K562 (cell line): ENCODE measurements around the gene YPEL3. TPM values are rescaled to one million over a fixed set of nuclear protein-coding genes. Genes with fewer than 3 reads are reported as not detected.

Experiments used
- ATAC-seq: fragments of 200-7000 bp; cut with Tn5 transposase; 3 replicates; pipeline ENCODE4 v1.9.1; 2020; ENCODE audit warnings: moderate library complexity
- BruUV-seq: library from RNA; stranded (reverse); fragments of 400-500 nt; replicated peaks from 2 replicates; lab custom pipeline; 2021; lab: Mats Ljungman, UMichigan
- CTCF ChIA-PET: fragments of 300-600 bp; formaldehyde crosslinking; extraction: SDS; loops from one replicate; lab custom pipeline; 2021; ENCODE audit warnings: low intra/inter-chr PET ratio; lab: Yijun Ruan, JAX
- POLR2A ChIA-PET: fragments of 300-600, 350-650 bp; sonication (Branson Sonifier 250); formaldehyde crosslinking; extraction: SDS; loops from one replicate; lab custom pipeline; 2021; ENCODE audit warnings: antibody characterized with exemption, inconsistent platforms; lab: Yijun Ruan, JAX
- DNase-seq, 4 experiments: peaks; one replicate each; pipeline versions ENCODE4 v3.0.0 to v3.0.0-alpha.2; 2011 to 2018; ENCODE audit warnings: low spot score in 3 of 4, mixed read lengths in 3 of 4; ENCODE audit errors: extremely low read depth in 1 of 4
- FAIRE-seq: peaks from 2 replicates; lab custom pipeline; 2011; peaks lifted over from hg19 to GRCh38; lab: Jason Lieb, UNC
- H2AFZ ChIP-seq: 2 replicates; pipeline ENCODE4 v1.6.0; 2011; ENCODE audit warnings: low read depth, low read length, control low read depth, inconsistent platforms
- H3K27ac ChIP-seq: fragments of 200-600 bp; 3 replicates; pipeline ENCODE4 v1.8.0; 2011; ENCODE audit warnings: low read depth, mild to moderate bottlenecking, control low read depth, inconsistent platforms, low read length, moderate library complexity, mixed read lengths; ENCODE audit errors: extremely low read depth
- H3K27me3 ChIP-seq, 2 experiments: fragments of 300-600 bp in 1 of 2; 2 replicates in 1 of 2; 3 replicates in 1 of 2; pipeline versions ENCODE4 v1.6.0 to v1.8.0; 2011; ENCODE audit warnings: inconsistent platforms in 2 of 2, low read length in 2 of 2, mild to moderate bottlenecking in 1 of 2, mixed read lengths in 1 of 2, moderate library complexity in 1 of 2; ENCODE audit not compliant: control insufficient read depth in 2 of 2, insufficient read depth in 2 of 2
- H3K36me3 ChIP-seq: fragments of 300-600 bp; 3 replicates; pipeline ENCODE4 v1.8.0; 2011; ENCODE audit warnings: mild to moderate bottlenecking, low read length, inconsistent platforms; ENCODE audit not compliant: control insufficient read depth, insufficient read depth
- H3K4me1 ChIP-seq, 2 experiments: fragments of 200-600 bp in 1 of 2; replicated peaks in 1 of 2; 2 replicates in 1 of 2; 3 replicates in 1 of 2; pipeline versions ENCODE4 v1.5.1 to v1.8.0; 2011; ENCODE audit warnings: inconsistent platforms in 2 of 2, low read length in 2 of 2, mild to moderate bottlenecking in 1 of 2, mixed read lengths in 1 of 2, moderate library complexity in 1 of 2; ENCODE audit not compliant: control insufficient read depth in 2 of 2, insufficient read depth in 2 of 2
- H3K4me2 ChIP-seq: 2 replicates; pipeline ENCODE4 v1.6.1; 2011; ENCODE audit warnings: low read length, control low read depth, inconsistent platforms, mixed read lengths; ENCODE audit not compliant: insufficient read depth
- H3K4me3 ChIP-seq: fragments of 200-600 bp; sonication (generic), shearing (Covaris generic); 2 replicates; pipeline ENCODE4 v1.5.1; 2016; ENCODE audit warnings: control low read depth, inconsistent platforms
- H3K79me2 ChIP-seq: fragments of 200-600 bp; 3 replicates; pipeline ENCODE4 v1.8.0; 2011; ENCODE audit warnings: low read length, inconsistent platforms; ENCODE audit not compliant: control insufficient read depth, insufficient read depth
- H3K9ac ChIP-seq, 2 experiments: 2 replicates each; pipeline versions ENCODE4 v1.6.0 to v1.6.1; 2011; ENCODE audit warnings: low read depth in 2 of 2, low read length in 2 of 2, control low read depth in 1 of 2, inconsistent platforms in 1 of 2, mild to moderate bottlenecking in 1 of 2, mixed read lengths in 1 of 2; ENCODE audit not compliant: insufficient read depth in 1 of 2
- H3K9me1 ChIP-seq: one replicate; pipeline ENCODE4 v1.6.0; 2011; ENCODE audit warnings: inconsistent platforms, mild to moderate bottlenecking, low read length, moderate library complexity; ENCODE audit not compliant: control insufficient read depth, insufficient read depth
- H3K9me3 ChIP-seq: replicated peaks from 2 replicates; pipeline ENCODE4 v1.5.1; 2011; ENCODE audit warnings: low read depth, low read length, inconsistent platforms; ENCODE audit not compliant: control insufficient read depth, insufficient read depth
- H4K20me1 ChIP-seq: replicated peaks from 2 replicates; pipeline ENCODE4 v1.6.1; 2011; ENCODE audit warnings: low read length, inconsistent platforms, mixed read lengths; ENCODE audit not compliant: control insufficient read depth, insufficient read depth
- EP400 ChIP-seq: fragments of 450-650 bp; IDR thresholded peaks from 2 replicates; pipeline ENCODE4 v1.6.1; 2017; ENCODE audit warnings: antibody characterized with exemption, mild to moderate bottlenecking, moderate library complexity
- ERF ChIP-seq: fragments of 450-650 bp; formaldehyde crosslinking; IDR thresholded peaks from 2 replicates; pipeline ENCODE4 v1.4.0; 2020; ENCODE audit warnings: mild to moderate bottlenecking, mixed read lengths
- ETV6 ChIP-seq, 3 experiments: fragments of 150-350 bp in 1 of 3; sonication (generic) in 1 of 3; formaldehyde crosslinking in 1 of 3; IDR thresholded peaks; 2 replicates each; pipeline versions ENCODE4 v1.6.1 to v1.8.0; 2014 to 2022; ENCODE audit warnings: borderline replicate concordance in 2 of 3, low read depth in 2 of 3, antibody characterized with exemption in 1 of 3, low read length in 1 of 3, mild to moderate bottlenecking in 1 of 3, missing genetic modification reagents in 1 of 3
- GABPB1 ChIP-seq: sonication (generic); formaldehyde crosslinking; IDR thresholded peaks from 2 replicates; pipeline ENCODE4 v1.8.0; 2022; ENCODE audit warnings: mild to moderate bottlenecking, missing genetic modification reagents
- HCFC1 ChIP-seq: IDR thresholded peaks from 2 replicates; pipeline ENCODE4 v1.6.1; 2012; ENCODE audit warnings: low read depth, low read length, improper control_type of control experiment
- MAFG ChIP-seq: fragments of 450-650 bp; conservative IDR thresholded peaks from 2 replicates; pipeline ENCODE4 v1.6.1; 2016; ENCODE audit warnings: missing genetic modification characterization, missing compliant biosample characterization
- MED1 ChIP-seq: sonication (generic); formaldehyde crosslinking; IDR thresholded peaks from 2 replicates; pipeline ENCODE4 v1.8.1; 2023; ENCODE audit warnings: missing genetic modification reagents, borderline replicate concordance
- RBM39 ChIP-seq: fragments of 200-400 bp; formaldehyde crosslinking; optimal IDR thresholded peaks from 2 replicates; pipeline ENCODE3; 2018; ENCODE audit warnings: low read depth, low read length
- SREBF2 ChIP-seq: sonication (generic); formaldehyde crosslinking; IDR thresholded peaks from 2 replicates; pipeline ENCODE4 v1.4.0; 2020; ENCODE audit warnings: mild to moderate bottlenecking, missing genetic modification reagents
- TCF7L2 ChIP-seq: fragments of 150-350 bp; IDR thresholded peaks from 2 replicates; pipeline ENCODE4 v1.6.1; 2016; ENCODE audit warnings: low read depth, mild to moderate bottlenecking, low read length, moderate library complexity
- ZNF589 ChIP-seq: fragments of 200-800 bp; sonication (Bioruptor generic); IDR thresholded peaks from 2 replicates; pipeline ENCODE4 v1.6.1; 2016; ENCODE audit warnings: low read depth, missing genetic modification characterization, missing compliant biosample characterization
- WGBS: fragments of 100-300 bp; shearing (Covaris generic); methylation state at CpG from one replicate; pipeline ENCODE4 v1.1.6; 2016; ENCODE audit warnings: low coverage, mixed read lengths; ENCODE audit not compliant: insufficient coverage; ENCODE audit errors: missing lambda C conversion rate; 5-methylcytosine and 5-hydroxymethylcytosine counted together
- in situ Hi-C: fragments of 300-500 bp; cut with MboI; formaldehyde crosslinking; loops from 4 replicates; pipeline ENCODE4 v1.15.0; 2018; ENCODE audit warnings: inconsistent platforms, mixed read lengths
- intact Hi-C: fragments of 100-400 bp; cut with micrococcal nuclease; formaldehyde crosslinking; loops from 2 replicates; pipeline ENCODE4 v1.14.2; 2022
- polyA plus RNA-seq, 8 experiments: library from polyadenylated mRNA; depleted of rRNA in 4 of 8; stranded (reverse) in 5 of 8; unstranded in 3 of 8; fragments of >200 nt; fragmentation: Nextera tagmentation in 2 of 8; fragmentation: Illumina TruSeq in 1 of 8; extraction: Ambion mirVana in 2 of 8; extraction: Trizol in 1 of 8; gene quantifications; 2 replicates each; pipeline versions ENCODE4 v1.2.1 to v1.2.3, GENCODE V29; 2011 to 2014; ENCODE audit warnings: inconsistent platforms in 1 of 8, missing spikeins in 1 of 8
- total RNA-seq, 7 experiments: library from RNA; depleted of rRNA in 6 of 7; stranded (reverse); fragments of >200 nt in 6 of 7; fragmentation: Illumina TruSeq in 2 of 7; extraction: Trizol in 2 of 7; gene quantifications; 2 replicates each; pipeline versions ENCODE4 v1.2.1 to v1.2.3, GENCODE V29; 2011 to 2021; ENCODE audit warnings: low replicate concordance in 1 of 7
- TF ChIP-seq, protein P1 (sequence below), 2 experiments: fragments of 450-650 bp; formaldehyde crosslinking in 1 of 2; IDR thresholded peaks; 2 replicates each; pipeline versions ENCODE4 v1.4.0 to v1.6.1; 2014 to 2020; ENCODE audit warnings: mild to moderate bottlenecking in 2 of 2, borderline replicate concordance in 1 of 2, low read depth in 1 of 2
- TF ChIP-seq, protein P2 (sequence below): IDR thresholded peaks from 2 replicates; pipeline ENCODE4 v1.6.1; 2016; ENCODE audit warnings: missing genetic modification characterization, missing compliant biosample characterization

Gene YPEL3
- total and polyA plus RNA-seq, 9 of the 15 experiments (the other 6 are each of a cell fraction or from before 2014, with no cell fraction given): 0.41 to 15.0 (median 2.9) TPM

- BruUV-seq: no TSS peak
- no peaks in the 10 kb centered on the region for H3K27me3 ChIP-seq
- ChIA-PET CTCF (no interaction called here), POLR2A (interaction anchor here (1.4 to 1.7 kb wide), 2 partner anchors 11 to 20 kb away, joined by 6 to 9 read pairs; partner anchors contain the start of gene ALDOA)
- FAIRE-seq (no peak), DNase-seq (no peak), ATAC-seq (peak; percentile 5; the same call in 2 of the 3 replicates)
- no peak overlapping the region for H3K9ac ChIP-seq
- intact Hi-C loops (no loop called here), in situ Hi-C loops (no loop called here)
- 82% methylated on average over 3 of the region's 6 CpGs for WGBS
- H4K20me1 ChIP-seq: no peaks in the 10 kb centered on the region
- peaks cover 7 to 37% of the 10 kb centered on the region in 2 experiments; a peak in 4 of 5 replicates for H3K4me1 ChIP-seq
- H3K79me2 ChIP-seq: 0 out of 3 replicates have a peak, but pooled peaks cover 3% of the 10 kb centered on the region
- H3K9me1 ChIP-seq: no peaks in the 10 kb centered on the region
- no peaks in the 10 kb centered on the region for H3K9me3 ChIP-seq
- H3K36me3 ChIP-seq: peaks cover 56% of the 10 kb centered on the region; the same call in 2 of the 3 replicates
- no peak overlapping the region for H3K27ac ChIP-seq
- H2AFZ ChIP-seq: no peak overlapping the region
- no peak overlapping the region for H3K4me2 ChIP-seq
- no peak overlapping the region for H3K4me3 ChIP-seq
- TF ChIP-seq, protein P1, sequence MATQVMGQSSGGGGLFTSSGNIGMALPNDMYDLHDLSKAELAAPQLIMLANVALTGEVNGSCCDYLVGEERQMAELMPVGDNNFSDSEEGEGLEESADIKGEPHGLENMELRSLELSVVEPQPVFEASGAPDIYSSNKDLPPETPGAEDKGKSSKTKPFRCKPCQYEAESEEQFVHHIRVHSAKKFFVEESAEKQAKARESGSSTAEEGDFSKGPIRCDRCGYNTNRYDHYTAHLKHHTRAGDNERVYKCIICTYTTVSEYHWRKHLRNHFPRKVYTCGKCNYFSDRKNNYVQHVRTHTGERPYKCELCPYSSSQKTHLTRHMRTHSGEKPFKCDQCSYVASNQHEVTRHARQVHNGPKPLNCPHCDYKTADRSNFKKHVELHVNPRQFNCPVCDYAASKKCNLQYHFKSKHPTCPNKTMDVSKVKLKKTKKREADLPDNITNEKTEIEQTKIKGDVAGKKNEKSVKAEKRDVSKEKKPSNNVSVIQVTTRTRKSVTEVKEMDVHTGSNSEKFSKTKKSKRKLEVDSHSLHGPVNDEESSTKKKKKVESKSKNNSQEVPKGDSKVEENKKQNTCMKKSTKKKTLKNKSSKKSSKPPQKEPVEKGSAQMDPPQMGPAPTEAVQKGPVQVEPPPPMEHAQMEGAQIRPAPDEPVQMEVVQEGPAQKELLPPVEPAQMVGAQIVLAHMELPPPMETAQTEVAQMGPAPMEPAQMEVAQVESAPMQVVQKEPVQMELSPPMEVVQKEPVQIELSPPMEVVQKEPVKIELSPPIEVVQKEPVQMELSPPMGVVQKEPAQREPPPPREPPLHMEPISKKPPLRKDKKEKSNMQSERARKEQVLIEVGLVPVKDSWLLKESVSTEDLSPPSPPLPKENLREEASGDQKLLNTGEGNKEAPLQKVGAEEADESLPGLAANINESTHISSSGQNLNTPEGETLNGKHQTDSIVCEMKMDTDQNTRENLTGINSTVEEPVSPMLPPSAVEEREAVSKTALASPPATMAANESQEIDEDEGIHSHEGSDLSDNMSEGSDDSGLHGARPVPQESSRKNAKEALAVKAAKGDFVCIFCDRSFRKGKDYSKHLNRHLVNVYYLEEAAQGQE (IDR thresholded peaks at IDR 0.05; ENCODE audit: borderline replicate concordance): no peak
- TF ChIP-seq, protein P1 (CRISPR knock-in tag; IDR thresholded peaks at IDR 0.05; ENCODE audit: low read depth): no peak
- no peak for TF ChIP-seq SREBF2 (CRISPR knock-in tag)
- TF ChIP-seq ERF (CRISPR knock-in tag): no peak
- no peak for TF ChIP-seq MAFG (tag)
- TF ChIP-seq, protein P2, sequence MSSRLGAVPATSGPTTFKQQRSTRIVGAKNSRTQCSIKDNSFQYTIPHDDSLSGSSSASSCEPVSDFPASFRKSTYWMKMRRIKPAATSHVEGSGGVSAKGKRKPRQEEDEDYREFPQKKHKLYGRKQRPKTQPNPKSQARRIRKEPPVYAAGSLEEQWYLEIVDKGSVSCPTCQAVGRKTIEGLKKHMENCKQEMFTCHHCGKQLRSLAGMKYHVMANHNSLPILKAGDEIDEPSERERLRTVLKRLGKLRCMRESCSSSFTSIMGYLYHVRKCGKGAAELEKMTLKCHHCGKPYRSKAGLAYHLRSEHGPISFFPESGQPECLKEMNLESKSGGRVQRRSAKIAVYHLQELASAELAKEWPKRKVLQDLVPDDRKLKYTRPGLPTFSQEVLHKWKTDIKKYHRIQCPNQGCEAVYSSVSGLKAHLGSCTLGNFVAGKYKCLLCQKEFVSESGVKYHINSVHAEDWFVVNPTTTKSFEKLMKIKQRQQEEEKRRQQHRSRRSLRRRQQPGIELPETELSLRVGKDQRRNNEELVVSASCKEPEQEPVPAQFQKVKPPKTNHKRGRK (tag): no peak
- TF ChIP-seq MED1 (CRISPR knock-in tag): no peak
- TF ChIP-seq HCFC1: no peak
- no peak for TF ChIP-seq EP400
- TF ChIP-seq RBM39: no peak
- TF ChIP-seq ETV6 (IDR thresholded peaks at IDR 0.05; ENCODE audit: borderline replicate concordance in 1 of 2, low read depth in 2 of 2, low read length in 1 of 2): no peak
- no peak for TF ChIP-seq ETV6 (CRISPR knock-in tag; IDR thresholded peaks at IDR 0.05; ENCODE audit: borderline replicate concordance)
- no peak for TF ChIP-seq TCF7L2
- no peak for TF ChIP-seq ZNF589 (CRISPR knock-in tag)
- no peak for TF ChIP-seq GABPB1 (CRISPR knock-in tag)
Observed at GRCh38 chr16:30085820-30086219, 10.2 kb downstream of the YPEL3 start.
